GM12875 (cell line): ENCODE data around the gene XAB2.

Experiments used
- H3K4me3 ChIP-seq: one replicate; pipeline ENCODE4 v1.5.1; 2011; ENCODE audit warnings: low read depth, low read length, control low read depth
- CTCF ChIP-seq: IDR thresholded peaks from 2 replicates; pipeline ENCODE4 v1.5.1; 2011; ENCODE audit warnings: low read depth, mild to moderate bottlenecking, control low read depth, inconsistent platforms, low read length, moderate library complexity, borderline replicate concordance; ENCODE audit not compliant: insufficient read depth

XAB2 gene

GRCh38 chr19:7570761-7571160, 58.6 kb downstream of the XAB2 start:
- no peak for TF ChIP-seq CTCF
- no peak overlapping the region for H3K4me3 ChIP-seq
